Esophagus squamous epithelium (tissue), 4 donors: Measurements from ENCODE around the gene SGMS1.

Experiments
- POLR2A ChIP-seq, 4 donors: fragments of 450-650 bp; IDR thresholded peaks; one replicate each; pipeline ENCODE4 v1.6.1; 2017; ENCODE audit warnings: antibody characterized with exemption in 4 of 4, mild to moderate bottlenecking in 4 of 4, moderate library complexity in 3 of 4
- TF ChIP-seq, protein P1 (sequence below), 6 experiments: fragments of 450-650 bp in 4 of 6; fragments of 200-600 bp in 2 of 6; sonication (generic) in 2 of 6; IDR thresholded peaks; one replicate each; pipeline ENCODE4 v1.5.1; 2016 to 2019; ENCODE audit warnings: antibody characterized with exemption in 6 of 6, mild to moderate bottlenecking in 4 of 6, moderate library complexity in 4 of 6

DNA sequence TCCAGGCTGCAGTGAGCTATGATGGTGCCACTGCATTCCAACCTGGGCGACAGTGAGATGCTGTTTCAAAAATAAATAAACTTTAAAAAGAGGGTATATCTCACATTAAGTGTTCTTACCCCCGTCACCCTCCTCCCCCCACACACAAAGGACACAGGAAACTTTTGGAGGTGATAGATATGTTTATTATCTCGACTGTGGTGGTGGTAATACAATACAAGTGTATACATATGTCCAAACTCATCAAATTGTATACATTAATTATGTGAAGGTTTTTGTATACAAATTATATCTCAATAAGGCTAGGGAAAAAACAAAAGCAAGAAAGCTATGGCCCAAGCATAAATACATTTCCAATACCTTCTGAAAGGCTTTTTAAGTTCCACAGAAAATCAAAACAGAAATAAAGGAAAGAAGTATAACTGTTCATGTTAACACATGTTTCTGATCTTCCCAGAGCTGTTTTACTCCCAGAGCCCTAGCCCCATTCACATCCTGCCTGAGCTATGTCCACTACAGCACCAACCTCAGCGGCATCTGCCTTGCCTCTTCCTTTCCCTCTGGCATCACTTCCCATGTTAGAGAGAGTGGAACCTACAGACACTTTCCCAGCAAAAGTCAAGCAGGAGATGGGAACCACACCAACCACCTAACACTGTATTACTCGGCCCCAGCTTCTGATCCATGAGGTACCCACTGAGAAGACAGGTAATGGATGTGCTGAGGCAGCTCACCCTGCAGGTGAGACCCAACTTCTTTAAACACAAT is 48.1 kb downstream of the SGMS1 start:
- TF ChIP-seq, protein P1, sequence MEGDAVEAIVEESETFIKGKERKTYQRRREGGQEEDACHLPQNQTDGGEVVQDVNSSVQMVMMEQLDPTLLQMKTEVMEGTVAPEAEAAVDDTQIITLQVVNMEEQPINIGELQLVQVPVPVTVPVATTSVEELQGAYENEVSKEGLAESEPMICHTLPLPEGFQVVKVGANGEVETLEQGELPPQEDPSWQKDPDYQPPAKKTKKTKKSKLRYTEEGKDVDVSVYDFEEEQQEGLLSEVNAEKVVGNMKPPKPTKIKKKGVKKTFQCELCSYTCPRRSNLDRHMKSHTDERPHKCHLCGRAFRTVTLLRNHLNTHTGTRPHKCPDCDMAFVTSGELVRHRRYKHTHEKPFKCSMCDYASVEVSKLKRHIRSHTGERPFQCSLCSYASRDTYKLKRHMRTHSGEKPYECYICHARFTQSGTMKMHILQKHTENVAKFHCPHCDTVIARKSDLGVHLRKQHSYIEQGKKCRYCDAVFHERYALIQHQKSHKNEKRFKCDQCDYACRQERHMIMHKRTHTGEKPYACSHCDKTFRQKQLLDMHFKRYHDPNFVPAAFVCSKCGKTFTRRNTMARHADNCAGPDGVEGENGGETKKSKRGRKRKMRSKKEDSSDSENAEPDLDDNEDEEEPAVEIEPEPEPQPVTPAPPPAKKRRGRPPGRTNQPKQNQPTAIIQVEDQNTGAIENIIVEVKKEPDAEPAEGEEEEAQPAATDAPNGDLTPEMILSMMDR (IDR thresholded peaks at IDR 0.05), result no peak
- TF ChIP-seq POLR2A (IDR thresholded peaks at IDR 0.05), result no peak
